ENCODE measurements around the gene DAB2.

DNA sequence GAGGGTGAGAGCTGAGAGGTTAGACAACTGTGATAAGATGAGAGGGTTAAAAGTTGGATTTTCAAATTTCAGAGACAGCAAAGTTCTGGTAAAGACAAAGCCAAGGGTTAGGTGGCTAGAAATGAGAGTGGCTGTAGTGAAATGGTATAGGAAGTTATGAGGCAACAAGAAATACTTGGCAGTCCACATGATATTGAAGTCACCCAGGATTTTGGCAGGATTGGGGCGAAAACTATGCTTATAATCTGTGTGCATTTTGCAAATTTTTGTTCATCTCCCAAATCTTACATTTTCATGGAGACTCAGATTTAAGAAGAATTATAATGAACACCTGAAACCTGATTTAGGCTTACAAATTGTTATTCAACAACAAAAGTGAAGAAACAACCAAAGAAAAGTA, 96.0 kb downstream of the DAB2 start:
- TF ChIP-seq, protein P1, sequence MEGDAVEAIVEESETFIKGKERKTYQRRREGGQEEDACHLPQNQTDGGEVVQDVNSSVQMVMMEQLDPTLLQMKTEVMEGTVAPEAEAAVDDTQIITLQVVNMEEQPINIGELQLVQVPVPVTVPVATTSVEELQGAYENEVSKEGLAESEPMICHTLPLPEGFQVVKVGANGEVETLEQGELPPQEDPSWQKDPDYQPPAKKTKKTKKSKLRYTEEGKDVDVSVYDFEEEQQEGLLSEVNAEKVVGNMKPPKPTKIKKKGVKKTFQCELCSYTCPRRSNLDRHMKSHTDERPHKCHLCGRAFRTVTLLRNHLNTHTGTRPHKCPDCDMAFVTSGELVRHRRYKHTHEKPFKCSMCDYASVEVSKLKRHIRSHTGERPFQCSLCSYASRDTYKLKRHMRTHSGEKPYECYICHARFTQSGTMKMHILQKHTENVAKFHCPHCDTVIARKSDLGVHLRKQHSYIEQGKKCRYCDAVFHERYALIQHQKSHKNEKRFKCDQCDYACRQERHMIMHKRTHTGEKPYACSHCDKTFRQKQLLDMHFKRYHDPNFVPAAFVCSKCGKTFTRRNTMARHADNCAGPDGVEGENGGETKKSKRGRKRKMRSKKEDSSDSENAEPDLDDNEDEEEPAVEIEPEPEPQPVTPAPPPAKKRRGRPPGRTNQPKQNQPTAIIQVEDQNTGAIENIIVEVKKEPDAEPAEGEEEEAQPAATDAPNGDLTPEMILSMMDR (IDR thresholded peaks at IDR 0.05): no peak
- TF ChIP-seq EP300 (IDR thresholded peaks at IDR 0.05) (no peak), POLR2A (IDR thresholded peaks at IDR 0.05) (no peak)

Data from upper lobe of left lung (tissue), 4 donors.